HG02763 (cell line): ENCODE results near the gene ACAD11.
A peak's percentile ranks its signal among the peaks of the same experiment; 100 is the strongest.

Source experiments
- ATAC-seq: cut with Tn5 transposase; IDR thresholded peaks from one replicate; pipeline ENCODE4 v1.9.1; 2021; ENCODE audit warnings: mild to moderate bottlenecking, moderate library complexity; ENCODE audit not compliant: unreplicated experiment

ACAD11 gene

GRCh38 chr3:132555306-132556035, 104.1 kb downstream of the ACAD11 start:
- no peak for ATAC-seq

- no peak for ATAC-seq
Measured at GRCh38 chr3:132554437-132554836, 105.2 kb downstream of the ACAD11 start.

DNA sequence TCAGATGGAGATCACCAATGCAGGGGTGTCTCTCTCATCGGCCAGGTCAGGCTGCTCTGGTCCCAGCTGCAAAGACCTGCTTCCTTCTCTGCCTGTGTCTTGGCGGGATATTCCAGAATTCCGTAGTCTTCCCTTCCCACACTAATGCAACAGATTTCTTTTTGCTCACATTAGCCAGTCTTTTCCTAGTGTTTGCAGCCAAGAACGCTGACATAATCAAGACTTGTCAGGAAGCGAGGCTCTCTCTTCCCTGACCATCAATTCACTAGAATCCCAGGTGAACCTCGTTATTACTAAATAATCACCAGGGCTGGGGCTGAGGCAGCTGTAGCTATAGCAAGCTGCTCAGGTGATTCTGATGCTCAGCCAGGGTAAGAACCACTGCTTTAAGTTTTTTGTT, 105.8 kb downstream of the ACAD11 start:
- ATAC-seq, result no peak

DNA sequence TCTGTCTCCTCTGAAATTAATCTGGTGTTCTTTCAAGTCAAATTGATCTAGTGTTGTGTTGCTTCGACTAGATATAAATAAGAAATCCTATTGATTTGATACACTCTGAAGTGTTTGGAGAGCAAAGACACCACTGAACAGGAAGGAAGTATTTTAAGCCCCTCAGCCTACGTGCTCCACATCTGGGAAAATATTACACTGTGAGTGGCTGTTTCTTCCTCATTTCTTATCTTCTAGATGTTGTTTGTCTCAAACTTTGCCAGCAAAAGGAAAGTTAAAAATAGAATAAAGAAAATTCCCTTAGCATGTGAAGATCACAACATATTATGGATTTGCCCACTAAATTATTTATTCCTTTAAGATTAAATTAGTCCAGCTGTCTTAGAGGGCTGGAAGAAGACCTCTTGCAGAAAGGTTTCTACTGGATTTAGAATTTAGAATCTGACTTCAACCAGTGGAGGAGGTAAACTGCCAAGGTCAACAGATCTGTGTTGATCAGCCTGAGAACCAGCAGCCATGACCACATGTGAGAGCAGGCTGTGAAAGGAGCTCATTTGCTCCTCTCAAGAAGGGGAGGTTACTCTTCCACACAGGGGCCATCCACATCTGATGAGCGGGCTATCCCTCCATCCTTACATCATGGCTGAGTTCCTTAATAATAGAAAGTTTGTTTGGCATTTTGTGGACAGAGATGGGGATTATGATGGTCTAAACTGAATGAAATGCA, 108.9 kb downstream of the ACAD11 start:
- no peak for ATAC-seq

GRCh38 chr3:132549890-132550578, 109.6 kb downstream of the ACAD11 start:
- ATAC-seq, result peak; percentile 85

GRCh38 chr3:132549169-132549568, 110.4 kb downstream of the ACAD11 start:
- ATAC-seq, result no peak

DNA sequence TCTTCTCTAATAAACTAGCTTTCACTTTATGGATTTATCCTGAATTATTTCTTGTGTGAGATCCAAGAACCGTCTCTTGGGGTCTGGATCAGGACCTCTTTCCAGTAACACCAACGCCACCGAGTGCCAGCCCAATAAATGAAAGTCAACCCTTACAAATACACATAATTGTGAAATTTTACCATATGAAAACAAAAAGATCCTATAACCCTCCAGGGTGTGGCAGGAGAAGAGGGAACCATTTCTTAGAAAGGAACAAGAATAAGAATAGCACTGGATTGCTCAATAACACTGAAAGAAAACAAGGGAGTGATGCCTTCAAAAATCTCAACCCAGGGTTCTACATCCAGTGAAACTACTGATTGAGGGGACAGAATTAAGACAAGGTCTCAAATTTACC, 114.1 kb downstream of the ACAD11 start:
- ATAC-seq, result no peak

DNA sequence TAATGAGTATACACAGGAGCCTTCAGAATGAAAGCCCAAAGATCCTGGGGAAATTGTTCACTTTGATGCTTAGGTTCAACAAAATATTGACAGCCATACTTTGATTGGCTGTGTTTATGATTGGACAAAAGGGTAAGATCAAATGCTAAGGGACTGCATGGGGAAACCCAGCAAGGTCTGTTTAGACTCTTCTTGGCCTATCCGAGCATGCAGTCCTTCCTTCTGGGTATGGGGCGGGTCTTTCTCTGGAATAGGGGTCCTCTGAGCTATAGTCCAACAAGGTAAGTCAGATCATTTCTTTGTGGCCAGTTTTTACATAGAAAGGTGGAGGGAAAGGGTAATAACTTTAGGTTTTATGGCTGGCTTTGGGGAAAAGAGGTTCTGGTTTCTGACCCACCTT, 115.5 kb downstream of the ACAD11 start:
- ATAC-seq, result no peak

DNA sequence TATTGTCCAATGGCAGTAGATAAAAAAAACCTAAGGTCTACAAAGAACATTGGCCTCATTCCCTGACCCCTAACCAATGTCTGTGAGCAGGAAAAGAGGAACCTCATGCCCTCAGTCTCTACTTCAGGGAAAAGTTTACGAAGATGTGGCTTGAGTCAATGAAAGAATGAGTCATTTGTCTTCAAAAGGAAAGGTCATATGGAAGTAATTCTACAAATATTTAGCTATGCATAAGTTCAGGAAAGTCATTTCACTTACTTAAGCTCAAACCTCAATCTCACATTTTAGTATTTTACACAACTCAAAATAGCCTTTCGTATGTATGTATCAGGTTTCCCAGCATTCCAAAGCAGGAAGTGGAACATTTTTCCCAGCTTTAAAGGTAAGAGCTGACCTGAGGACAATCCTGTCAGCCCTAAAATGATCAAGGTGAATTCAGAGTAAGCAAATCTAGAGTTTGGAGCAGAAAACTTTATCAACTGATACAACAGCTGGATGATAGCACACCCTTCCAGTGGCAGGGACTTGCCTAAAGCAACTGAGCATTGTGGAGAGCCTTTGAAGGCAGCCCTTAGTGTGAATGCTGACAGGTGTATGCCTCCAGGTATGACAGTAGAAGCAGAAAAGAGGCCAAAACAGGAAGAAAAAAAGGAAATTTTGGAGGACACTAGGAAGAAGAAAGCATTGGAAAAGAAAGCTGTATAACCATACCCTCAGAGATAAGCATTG, 116.4 kb downstream of the ACAD11 start:
- ATAC-seq, result no peak

- ATAC-seq, result no peak
Measured at GRCh38 chr3:132542577-132542976, 117.0 kb downstream of the ACAD11 start.

GRCh38 chr3:132539681-132540080, 119.9 kb downstream of the ACAD11 start:
- no peak for ATAC-seq

DNA sequence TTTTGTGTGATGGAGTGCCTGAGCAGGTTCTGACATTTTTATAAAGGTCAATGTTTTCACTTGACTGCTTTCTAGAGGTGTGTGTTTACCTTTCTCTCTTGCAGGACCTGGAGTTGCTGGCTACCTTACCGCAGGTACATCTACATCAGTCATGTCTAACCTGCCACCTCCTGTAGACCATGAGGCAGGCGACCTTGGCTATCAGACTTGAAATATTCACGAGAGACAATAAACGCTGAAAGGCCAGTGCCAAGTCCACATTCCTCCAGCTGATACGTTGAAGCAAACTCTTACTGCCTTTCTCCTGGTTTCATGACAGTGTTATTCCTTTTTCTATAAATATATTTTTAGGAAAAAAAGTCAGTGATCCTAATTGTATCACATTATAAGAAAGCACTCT, 121.5 kb downstream of the ACAD11 start:
- no peak for ATAC-seq

DNA sequence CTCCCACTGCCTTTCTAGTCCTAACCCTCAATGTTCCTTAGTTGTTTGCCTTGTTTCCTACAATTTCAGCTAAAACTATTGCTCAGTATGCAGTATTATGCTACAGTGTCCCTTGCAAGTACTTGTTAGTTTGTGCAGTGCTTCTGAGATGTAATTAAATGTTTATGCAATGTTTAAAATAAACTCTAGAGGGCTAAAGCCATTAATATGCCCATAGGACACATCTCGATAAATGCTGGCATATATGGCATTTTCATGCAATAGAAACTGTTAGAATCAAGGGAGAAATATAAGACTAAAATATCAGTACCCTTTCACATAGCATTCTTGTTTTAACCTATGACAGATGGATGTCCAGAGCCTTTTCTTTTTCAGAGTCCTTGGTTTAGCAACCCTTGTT, 122.3 kb downstream of the ACAD11 start:
- no peak for ATAC-seq

DNA sequence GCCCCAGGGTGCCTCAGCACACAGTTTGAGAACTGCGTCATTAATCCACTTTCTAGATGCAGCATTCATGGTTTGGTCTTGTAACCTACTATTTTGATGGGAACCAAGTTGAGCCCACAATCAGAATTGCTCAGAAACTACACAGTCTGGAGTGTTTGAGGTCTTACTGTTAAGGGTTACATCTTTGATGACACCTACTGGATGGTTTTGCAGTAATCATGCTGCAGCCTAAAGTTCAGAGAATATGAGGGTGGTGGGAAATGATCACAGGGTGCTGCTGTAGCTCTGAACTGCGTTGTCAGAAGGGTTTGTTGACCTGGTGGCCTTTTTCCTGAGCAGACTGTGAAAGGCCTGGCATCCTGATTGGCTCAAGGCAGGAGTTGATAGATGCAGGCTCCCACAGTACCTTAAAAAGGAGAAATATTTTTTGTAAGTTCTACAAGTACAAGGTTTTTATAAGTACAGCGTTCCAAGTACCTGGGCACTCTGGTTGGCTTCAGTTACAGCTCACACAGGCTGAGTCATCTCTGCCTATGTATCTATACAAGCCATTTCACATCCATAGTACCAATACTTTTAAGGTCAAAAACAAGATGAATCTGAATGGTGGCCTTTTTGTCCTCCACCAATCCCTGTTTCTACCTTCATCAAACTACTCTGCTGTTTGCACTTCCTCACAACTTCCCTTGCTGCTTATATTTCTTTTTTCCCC, 123.0 kb downstream of the ACAD11 start:
- ATAC-seq, result no peak

DNA sequence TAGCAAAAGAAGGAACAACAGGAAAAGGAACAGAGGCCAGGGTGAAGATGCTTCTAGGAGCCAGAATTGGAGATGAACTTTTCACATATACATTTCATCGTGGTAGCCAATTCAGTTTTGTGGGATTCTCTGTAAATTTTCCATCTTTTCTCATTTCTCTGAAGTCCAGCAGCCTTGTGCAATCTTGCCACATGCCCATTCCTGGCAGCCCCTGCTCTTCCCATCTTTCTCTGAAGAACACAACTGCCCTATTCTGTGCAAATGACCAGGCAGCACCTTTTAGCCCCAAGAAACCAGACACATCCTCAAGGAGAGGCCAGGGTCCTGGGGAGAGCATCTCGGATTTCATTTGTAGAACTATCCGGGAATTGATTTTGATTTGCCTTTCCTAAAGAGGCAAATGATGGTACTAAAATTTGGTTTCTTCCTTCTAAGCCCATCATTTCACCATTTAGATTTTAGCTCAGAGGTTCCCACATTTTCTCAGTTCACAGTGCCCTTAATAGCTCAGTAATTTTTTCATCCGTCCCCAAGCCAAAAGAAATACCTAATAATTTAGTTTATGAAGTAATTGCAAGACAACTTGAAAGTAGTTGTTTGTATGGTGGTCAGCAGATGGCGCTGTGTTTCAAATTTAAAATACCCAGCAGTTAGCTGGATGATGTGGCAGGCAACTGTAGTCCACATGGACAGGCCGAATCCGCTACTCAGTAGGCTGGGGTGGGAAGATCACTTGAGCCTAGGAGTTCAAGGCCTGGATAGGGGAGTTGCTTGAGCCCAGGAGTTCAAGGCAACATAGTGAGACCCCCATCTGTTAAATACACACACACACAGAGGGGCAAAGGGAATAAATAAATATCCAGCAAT, 123.8 kb downstream of the ACAD11 start:
- no peak for ATAC-seq

GRCh38 chr3:132530624-132531023, 129.0 kb downstream of the ACAD11 start:
- no peak for ATAC-seq

DNA sequence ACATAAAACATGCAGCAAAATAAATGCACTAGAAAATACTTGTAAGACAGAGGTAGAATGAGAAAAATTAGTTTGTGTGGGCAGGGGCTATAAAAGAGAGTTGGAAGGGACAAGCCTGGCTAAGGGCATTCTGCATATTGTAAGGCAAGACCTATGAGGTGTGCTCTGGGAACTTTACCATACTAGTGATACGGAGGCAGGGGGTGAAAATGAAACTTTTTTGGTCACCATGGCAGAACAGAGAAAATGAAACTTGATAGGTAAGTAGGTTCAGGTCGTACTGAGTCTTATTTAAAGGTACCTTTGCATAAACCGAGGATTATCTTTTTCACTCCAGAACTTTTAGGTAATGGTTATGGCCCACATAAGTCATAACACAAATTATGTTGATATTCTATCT, 137.3 kb downstream of the ACAD11 start:
- peak; percentile 78 for ATAC-seq

GRCh38 chr3:132521901-132522300, 137.7 kb downstream of the ACAD11 start:
- ATAC-seq, result no peak

GRCh38 chr3:132519914-132520313, 139.7 kb downstream of the ACAD11 start:
- no peak for ATAC-seq

GRCh38 chr3:132517311-132517710, 142.3 kb downstream of the ACAD11 start:
- ATAC-seq, result no peak
